OCI-LY3 (cell line): ENCODE measurements around the gene PRIMA1.

ENCODE experiments used
- CTCF ChIP-seq: fragments of 200-600, 300-600 bp; sonication (generic); IDR thresholded peaks from 2 replicates; pipeline ENCODE4 v1.5.1; 2014; ENCODE audit warnings: antibody characterized with exemption, low read length, low read depth
- EZH2phosphoT487 ChIP-seq: fragments of 200-600 bp; shearing (Covaris generic); IDR thresholded peaks from 2 replicates; pipeline ENCODE4 v1.6.1; 2018; ENCODE audit warnings: antibody characterized with exemption, mixed run types, low read depth

- TF ChIP-seq CTCF = no peak
- no peak for TF ChIP-seq EZH2phosphoT487
Observed at GRCh38 chr14:93811020-93811419, 22.7 kb upstream of the PRIMA1 start.
